Hematopoietic multipotent progenitor cell treated with erythropoietin and hydrocortisone succinate and interleukin-3 and kit ligand, for 17 days (in vitro differentiated cells): ENCODE results near the gene PLAAT2.
"Not testable (repeated sequence)": the region's sequence is repeated elsewhere in the genome, so short reads cannot be mapped to it uniquely, and the experiment has no call there.

Experiments
- DNase-seq: peaks from one replicate; pipeline ENCODE4 v3.0.0-alpha.2; 2015; ENCODE audit warnings: low spot score

PLAAT2 gene

DNA sequence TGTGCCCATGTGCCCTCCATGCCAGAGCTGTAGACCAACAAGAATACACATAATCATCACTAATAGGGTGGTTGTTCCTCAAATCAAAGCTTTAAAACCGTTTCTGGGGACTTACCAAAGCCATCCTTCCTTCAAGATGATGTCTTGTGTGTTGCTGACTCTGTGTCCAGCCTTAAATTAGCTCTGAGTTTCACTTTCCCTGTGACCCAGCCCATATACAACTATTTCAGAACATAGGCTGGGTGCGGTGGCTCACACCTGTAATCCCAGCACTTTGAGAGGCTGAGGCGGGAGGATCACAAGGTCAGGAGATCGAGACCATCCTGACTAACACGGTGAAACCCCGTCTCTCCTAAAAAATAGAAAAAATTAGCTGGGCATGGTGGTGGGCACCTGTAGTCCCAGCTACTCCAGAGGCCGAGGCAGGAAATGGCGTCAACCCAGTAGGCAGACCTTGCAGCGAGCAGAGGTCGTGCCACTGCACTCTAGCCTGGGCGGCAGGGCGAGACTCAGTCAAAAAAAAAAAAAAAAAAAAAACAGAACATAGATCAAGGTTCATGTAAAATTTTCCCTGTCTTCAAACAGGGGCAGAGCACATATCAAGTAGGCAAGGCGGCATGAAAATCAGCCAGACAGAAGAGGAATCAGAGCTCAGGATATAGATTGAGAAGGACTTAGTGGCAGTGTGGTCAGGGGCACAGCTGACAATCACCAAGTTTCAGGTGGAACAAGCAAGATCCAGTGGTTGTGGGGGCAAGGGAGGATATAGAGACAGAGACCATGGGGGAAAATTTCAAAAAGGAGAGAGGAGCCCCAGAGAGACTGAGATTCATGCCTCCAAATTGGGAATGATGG is at the start of gene PLAAT2:
TSS of gene PLAAT2 (minus strand) at position 179 of the 855 bp plus-strand sequence. CDS start at position 124, 55 bp downstream.
- DNase-seq = no peak

- no peak for DNase-seq
Observed at GRCh38 chr11:63612181-63612580, 49.0 kb upstream of the PLAAT2 start.

GRCh38 chr11:63611395-63611747 is 48.2 kb upstream of the PLAAT2 start:
- no peak for DNase-seq

DNA sequence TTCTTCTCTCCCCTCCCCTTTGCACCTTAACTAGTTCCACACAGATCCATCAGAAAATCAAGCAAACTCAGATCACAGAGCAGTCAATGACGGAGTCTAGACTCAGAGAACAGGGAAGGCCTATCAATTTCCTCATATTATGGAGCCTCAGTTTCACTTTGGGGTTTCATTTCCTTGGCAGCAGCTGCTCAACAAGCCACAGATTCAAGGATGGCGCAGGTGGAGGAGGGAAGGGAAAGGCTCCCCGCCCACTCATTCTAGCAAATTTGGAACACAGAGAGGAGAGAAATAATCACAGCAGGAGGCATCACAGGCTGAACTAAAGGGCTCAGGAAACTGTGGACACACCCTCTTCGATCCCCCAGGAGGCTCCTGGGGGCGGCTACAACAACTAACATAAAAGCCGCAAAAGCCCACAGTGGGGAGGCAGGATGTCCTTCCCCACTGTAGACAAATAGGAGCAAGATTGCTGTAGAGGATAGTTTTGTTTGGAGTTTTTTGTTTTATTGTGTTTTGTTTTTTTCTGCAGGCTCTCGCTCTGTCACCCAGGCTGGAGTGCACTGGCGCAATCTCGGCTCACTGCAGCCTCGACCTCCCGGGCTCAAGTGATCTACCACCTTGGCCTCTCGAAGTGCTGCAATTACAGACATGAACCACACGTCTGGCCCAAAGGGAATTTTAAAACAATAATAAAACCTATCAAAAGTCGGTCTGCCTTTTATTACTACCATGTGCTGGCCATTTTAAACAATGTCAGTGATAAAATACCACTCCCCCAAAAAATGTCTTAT is 47.6 kb upstream of the PLAAT2 start:
- DNase-seq = no peak

- no peak for DNase-seq
Observed at GRCh38 chr11:63609971-63610580, 46.9 kb upstream of the PLAAT2 start.

- DNase-seq = no peak
Observed at GRCh38 chr11:63609536-63609935, 46.4 kb upstream of the PLAAT2 start.

DNA sequence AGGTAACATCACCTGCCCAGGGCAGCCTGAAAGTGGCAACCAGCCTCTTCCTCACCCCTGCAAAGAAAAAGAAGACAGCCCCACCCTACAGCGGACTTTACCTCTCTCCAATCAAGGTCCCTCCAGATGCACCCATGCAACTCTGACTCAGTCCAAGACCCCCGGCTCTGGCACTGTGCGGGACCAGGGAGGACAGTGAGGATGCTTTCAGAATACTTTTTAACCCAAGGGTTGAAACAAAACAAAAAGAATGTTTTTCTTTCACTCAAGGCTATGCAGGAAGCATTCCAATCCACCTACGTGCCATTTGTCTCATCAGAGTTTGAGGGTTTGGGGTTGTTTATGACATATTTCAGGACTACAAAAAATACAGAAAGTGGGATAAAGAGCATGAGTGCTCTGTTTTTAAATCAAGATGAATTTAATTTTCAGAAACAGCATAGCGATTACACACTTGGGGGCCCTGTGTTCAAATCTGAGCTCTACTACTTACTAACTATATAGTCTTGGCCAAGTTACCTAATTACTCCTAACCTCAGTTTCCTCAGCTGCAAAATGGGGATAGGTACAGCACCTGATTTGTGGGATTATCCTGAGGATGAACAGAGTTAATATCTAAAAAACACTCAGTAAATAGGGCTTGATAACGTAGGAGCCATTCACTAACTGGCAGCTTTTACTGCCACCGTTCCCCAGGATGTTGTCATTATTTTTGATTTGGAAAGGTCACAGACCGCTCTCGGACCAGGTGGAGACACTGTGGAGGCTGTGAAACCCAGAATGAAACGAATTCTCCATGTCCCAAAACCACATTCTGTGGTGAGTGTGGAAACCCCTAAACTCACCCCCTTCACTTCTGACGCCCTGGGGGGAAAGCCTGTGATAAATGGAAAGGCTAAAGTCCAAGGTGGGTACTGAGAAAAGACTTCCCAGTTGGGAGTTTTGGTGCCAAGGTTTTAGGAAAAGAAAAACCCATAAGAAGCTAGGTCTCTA is 45.5 kb upstream of the PLAAT2 start:
- no peak for DNase-seq

- DNase-seq = no peak
Observed at GRCh38 chr11:63603180-63603518, 40.0 kb upstream of the PLAAT2 start.

GRCh38 chr11:63602290-63603179 is 39.4 kb upstream of the PLAAT2 start:
- not testable (repeated sequence) for DNase-seq

DNA sequence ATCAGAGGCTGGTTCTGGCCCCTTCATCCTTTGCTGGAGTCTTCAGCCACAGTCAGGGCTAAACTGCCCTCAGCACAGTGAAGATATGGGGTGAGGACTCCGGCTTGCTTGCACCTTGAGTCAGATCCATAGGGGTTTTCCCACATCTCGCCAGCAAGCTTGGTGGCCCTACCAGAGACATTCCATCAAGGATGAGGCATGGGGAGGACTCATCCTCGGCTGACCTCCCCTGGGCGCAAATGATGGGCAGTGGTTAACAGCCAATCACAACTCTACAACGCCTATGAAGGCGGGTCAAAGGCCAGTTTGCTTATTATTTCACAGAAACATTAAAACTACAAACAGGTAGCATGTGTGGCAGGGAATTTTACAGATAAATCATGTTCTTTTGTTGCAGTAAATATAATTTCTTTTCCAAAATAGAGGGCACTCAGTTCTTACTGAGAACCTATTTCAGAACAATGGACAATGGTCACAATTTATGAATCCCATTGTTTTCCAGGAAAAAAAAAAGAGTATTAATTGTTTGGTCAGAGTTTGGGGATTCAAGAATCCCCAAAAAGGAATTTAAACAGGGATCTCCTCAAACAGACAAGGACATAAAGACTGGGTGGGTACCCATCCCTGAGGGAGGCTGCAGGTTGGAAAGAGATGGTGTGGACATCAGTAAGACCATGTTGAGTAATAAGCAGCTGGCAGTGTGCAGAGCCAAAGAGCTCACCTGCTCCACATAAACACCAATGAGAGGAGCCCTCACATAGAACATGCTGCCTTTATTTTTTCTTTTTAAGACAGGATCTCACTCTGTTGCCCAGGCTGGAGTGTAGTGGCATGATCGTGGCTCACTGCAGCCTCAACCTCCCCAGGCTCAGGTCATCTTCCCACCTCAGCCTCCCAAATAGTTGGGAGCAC is 36.3 kb upstream of the PLAAT2 start:
- DNase-seq = no peak

DNA sequence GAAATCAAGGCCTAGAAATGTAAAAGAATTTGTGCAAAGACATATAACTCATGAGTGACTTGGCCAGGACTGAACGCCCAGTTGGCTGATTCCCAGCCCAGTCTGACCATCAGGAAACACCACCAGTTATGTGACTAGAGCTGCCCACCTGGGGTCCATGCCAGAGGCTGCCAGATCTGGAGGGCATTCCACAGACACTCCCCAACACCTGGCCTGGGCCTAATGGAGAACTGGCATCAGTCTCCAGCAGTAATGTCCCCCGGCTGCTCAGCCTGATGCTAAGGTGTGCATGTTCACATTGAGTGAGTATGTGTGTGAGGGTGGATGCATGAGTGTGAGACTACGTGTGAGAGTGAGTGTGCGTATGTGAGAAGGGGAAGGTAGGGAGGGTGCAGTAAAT is 35.4 kb upstream of the PLAAT2 start:
- DNase-seq = no peak

GRCh38 chr11:63595296-63595695 is 32.1 kb upstream of the PLAAT2 start:
- no peak for DNase-seq

- no peak for DNase-seq
Observed at GRCh38 chr11:63592975-63593395, 29.8 kb upstream of the PLAAT2 start.

GRCh38 chr11:63590024-63590788 is 27.0 kb upstream of the PLAAT2 start:
- no peak for DNase-seq

DNA sequence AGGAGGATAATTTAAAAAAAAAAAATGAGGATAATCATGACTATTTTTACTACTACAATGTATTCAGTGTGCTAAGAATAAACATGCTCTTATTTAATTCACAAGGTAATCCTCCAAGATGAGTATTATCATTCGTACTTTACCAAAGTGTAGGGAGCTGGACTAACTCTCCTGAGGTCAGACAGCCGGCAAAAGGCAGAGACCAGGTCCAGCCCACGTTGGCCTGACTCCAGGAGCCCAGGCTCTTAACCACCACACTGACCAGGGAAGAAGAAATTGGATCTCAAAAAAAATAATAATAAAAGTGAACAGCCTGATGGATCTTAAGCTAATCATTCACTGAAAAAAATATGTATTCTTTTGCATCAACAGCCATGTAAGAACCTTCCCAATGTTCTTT is 25.8 kb upstream of the PLAAT2 start:
- DNase-seq = no peak

DNA sequence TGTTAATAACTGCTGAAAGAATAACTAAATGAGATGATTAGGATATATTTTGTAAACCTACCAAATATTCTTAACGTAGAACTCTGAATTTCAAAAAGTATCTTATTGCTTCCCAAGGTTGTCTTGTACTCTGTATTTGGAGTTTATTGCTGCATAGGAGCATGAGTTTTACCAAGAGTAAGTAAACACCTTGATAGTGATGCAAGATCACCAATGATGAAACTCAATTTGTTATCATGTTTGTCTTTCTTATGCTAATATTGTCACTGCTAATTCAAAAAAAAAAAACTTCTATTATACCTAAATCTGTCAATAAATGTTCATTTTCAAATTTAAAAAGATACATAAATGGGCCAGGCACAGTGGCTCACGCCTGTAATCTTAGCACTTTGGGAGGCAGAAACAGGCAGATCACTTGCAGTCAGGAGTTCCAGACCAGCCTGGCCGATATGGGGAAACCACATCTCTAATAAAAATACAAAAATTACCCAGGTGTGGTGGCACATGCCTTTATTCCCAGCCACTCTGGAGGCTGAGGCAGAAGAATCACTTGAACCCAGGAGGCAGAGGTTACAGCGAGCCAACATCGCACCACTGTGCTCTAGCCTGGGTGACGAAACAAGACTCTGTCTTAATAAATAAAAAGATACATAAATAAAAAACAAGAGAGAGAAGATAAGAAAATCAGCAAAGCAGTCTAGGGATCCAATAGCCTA is 23.4 kb upstream of the PLAAT2 start:
- no peak for DNase-seq

DNA sequence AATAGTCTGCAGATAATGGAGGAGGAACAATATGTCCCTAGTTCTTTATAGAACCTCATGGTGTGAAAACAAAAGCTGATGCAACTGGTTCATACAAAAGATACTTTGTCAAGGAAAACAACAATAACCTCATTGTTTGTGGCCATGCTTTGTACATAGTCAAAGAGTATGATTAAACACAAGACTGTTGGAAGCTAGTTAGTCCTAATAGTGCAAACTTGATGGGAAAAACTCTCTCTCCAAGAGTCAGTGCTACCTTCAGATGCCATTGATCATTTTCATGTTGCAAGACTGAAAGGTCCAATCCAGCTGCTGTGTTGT is 20.1 kb upstream of the PLAAT2 start:
- no peak for DNase-seq

DNA sequence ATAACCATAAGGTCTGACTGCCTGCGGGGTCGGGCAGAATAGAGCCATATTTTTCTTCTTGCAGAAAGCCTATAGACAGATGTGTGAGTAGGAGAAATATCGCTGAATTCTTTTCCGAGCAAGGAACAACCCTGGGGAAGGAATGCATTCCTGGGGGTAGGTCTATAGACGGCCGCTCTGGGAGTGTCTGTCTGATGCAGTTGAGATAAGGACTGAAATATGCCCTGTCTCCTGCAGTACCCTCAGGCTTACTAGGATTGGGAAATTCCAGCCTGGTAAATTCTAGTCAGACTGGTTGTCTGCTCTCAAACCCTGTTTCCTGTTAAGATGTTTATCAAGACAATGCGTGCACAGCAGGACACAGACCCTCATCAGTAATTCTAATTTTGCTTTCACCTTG is 18.0 kb upstream of the PLAAT2 start:
- not testable (repeated sequence) for DNase-seq
